ENCODE measurements around the gene TSR2. TPM values are rescaled to one million over a fixed set of nuclear protein-coding genes. Genes with fewer than 3 reads are reported as not detected.

Gene TSR2
- total and polyA plus RNA-seq, 2 of the 13 experiments (the other 11 are each of a cell fraction or from before 2014, with no cell fraction given) = 10.9 to 35.5 TPM

DNA sequence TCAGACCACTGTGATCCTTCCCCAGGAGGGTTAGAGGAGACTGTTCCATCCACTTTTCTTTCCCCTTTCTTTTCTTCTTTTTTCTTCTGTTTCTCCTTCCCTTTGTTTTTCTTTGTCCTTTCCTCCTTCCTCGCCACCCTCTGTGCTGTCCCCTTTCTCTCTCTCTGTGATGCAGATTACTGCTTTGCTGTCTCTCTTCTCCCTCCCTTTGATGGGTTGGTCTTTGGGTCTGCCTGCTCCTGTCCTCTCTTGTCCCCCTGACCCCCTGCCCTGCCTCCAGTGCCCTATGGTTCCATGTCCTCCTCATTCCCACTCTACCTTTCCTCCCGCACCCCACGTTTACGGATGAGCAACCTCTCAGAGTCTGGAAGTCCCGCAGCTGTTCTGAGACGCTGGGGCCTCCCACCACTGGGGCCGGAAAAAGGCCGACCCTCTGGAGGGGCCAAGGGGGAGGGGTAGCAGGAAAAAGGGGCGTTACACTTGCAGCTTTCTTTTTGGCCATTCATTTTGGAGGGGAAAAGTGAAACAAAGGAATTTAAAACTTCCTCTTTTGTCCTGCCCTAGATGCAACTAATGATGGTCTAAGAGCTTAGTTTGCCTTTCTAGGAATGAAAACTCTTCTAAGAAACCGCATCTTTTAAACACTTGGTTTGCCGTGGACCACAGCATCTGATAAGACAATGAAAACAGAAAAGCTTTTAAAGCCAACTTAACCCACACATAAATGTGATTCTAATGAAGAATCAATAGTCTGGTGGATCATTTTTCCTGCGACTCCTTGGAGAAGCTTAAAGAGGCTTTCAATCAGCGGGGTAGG is 24.5 kb upstream of the TSR2 start (continued):
- no peak for TF ChIP-seq ZNF883 (CRISPR knock-in tag; IDR thresholded peaks at IDR 0.05; ENCODE audit: not compliant biosample characterization)
- TF ChIP-seq RFX1 (IDR thresholded peaks at IDR 0.05) = no peak
- no peak for TF ChIP-seq MEIS2 (CRISPR knock-in tag; IDR thresholded peaks at IDR 0.05)

GRCh38 chrX:54416965-54417364 is 23.2 kb upstream of the TSR2 start:
- Histone ChIP-seq H3K36me3 (replicated peaks in 1 of 2; ENCODE audit: control insufficient read depth in 1 of 2, insufficient read depth in 2 of 2, low read length in 2 of 2) (no peaks in the 10 kb centered on the region), H2AFZ (ENCODE audit: low read length) (no peak overlapping the region), H3K4me1 (ENCODE audit: insufficient read depth, low read length) (peaks cover 15% of the 10 kb centered on the region; the same call in 1 of the 2 replicates), H3K27me3 (ENCODE audit: control insufficient read depth in 1 of 2, insufficient read depth in 2 of 2, low read length in 2 of 2) (no peaks in the 10 kb centered on the region), H3K4me2 (ENCODE audit: low read depth, low read length) (no peak overlapping the region), H3K9me3 (ENCODE audit: low read length) (no peaks in the 10 kb centered on the region), H3K9ac (ENCODE audit: insufficient read depth, low read depth, low read length) (no peak overlapping the region), H3K79me2 (ENCODE audit: insufficient read depth, low read length) (no peaks in the 10 kb centered on the region), H3K4me3 (replicated peaks in 1 of 3; ENCODE audit: insufficient read depth in 1 of 3, low read depth in 2 of 3, low read length in 3 of 3) (no peak overlapping the region), H3K27ac (ENCODE audit: extremely low read length, insufficient read depth, low read length) (no peak overlapping the region), H4K20me1 (ENCODE audit: insufficient read depth, low read length) (no peaks in the 10 kb centered on the region)
- no TSS peak for BruUV-seq (replicated peaks)
- 10% methylated on average over 2 of the region's 2 CpGs for WGBS (ENCODE audit: low lambda C conversion rate)
- POLR2A ChIA-PET = no interaction called here
- ATAC-seq (no peak), DNase-seq (ENCODE audit: low spot score) (no peak), FAIRE-seq (no peak)
- CTCF ChIA-PET (ENCODE audit: low intra/inter-chr PET ratio, low total read pairs) = no interaction called here
- intact Hi-C loops (cut with micrococcal nuclease; ENCODE audit: unreplicated experiment) (no loop called here), in situ Hi-C loops (cut with HindIII; ENCODE audit: extremely low pct_ligation_motif_present, low pct_unique_long_range_greater_than_20kb) (no loop called here)
- peak; percentile 46 for TF ChIP-seq ATF7 (IDR thresholded peaks at IDR 0.05)
- no peak for TF ChIP-seq ATF7 (CRISPR knock-in tag; IDR thresholded peaks at IDR 0.05)
- TF ChIP-seq KLF13 (CRISPR knock-in tag; IDR thresholded peaks at IDR 0.05) = no peak
- peak; percentile 8; the same call in 1 of the 2 replicates for TF ChIP-seq CREB1 (IDR thresholded peaks at IDR 0.05)
- no peak for TF ChIP-seq CREB1 (CRISPR knock-in tag; IDR thresholded peaks at IDR 0.05)
